GM23248 (cell line): ENCODE measurements around the gene SCG3. TPM values are rescaled to one million over a fixed set of nuclear protein-coding genes. Genes with fewer than 3 reads are reported as not detected.

Experiments used
- DNase-seq: peaks from one replicate; pipeline ENCODE4 v3.0.0-alpha.2; 2015
- H2AFZ ChIP-seq: fragments of 200-600 bp; sonication (generic); 2 replicates; pipeline ENCODE4 v1.6.1; 2016; ENCODE audit warnings: antibody characterized with exemption
- H3F3A ChIP-seq: fragments of 200-600 bp; sonication (generic); 2 replicates; pipeline ENCODE4 v1.6.1; 2016; ENCODE audit warnings: mild to moderate bottlenecking, antibody characterized with exemption, mixed run types; ENCODE audit not compliant: insufficient read depth
- H3K27ac ChIP-seq: fragments of 200-600 bp; sonication (generic); 2 replicates; pipeline ENCODE4 v1.5.1; 2016; ENCODE audit warnings: mild to moderate bottlenecking
- H3K27me3 ChIP-seq: fragments of 200-600 bp; sonication (generic); replicated peaks from 2 replicates; pipeline ENCODE4 v1.6.1; 2016; ENCODE audit warnings: mild to moderate bottlenecking; ENCODE audit not compliant: insufficient read depth
- H3K36me3 ChIP-seq: fragments of 200-600 bp; sonication (generic); 2 replicates; pipeline ENCODE4 v1.6.1; 2016; ENCODE audit warnings: low read depth, mild to moderate bottlenecking
- H3K4me1 ChIP-seq: fragments of 200-600 bp; sonication (generic); 2 replicates; pipeline ENCODE4 v1.6.1; 2016; ENCODE audit warnings: mild to moderate bottlenecking; ENCODE audit not compliant: insufficient read depth
- H3K4me2 ChIP-seq: fragments of 200-600 bp; sonication (generic); one replicate; pipeline ENCODE4 v1.6.1; 2016; ENCODE audit warnings: mild to moderate bottlenecking; ENCODE audit not compliant: unreplicated experiment
- H3K4me3 ChIP-seq: fragments of 200-600 bp; sonication (generic); 2 replicates; pipeline ENCODE4 v1.5.1; 2016; ENCODE audit warnings: mild to moderate bottlenecking
- H3K79me2 ChIP-seq: fragments of 200-600 bp; sonication (generic); 2 replicates; pipeline ENCODE4 v1.6.1; 2016; ENCODE audit warnings: mild to moderate bottlenecking; ENCODE audit not compliant: insufficient read depth
- H3K9ac ChIP-seq: fragments of 200-600 bp; sonication (generic); 2 replicates; pipeline ENCODE4 v1.6.1; 2016; ENCODE audit warnings: mild to moderate bottlenecking
- H3K9me2 ChIP-seq: fragments of 200-600 bp; sonication (generic); 2 replicates; pipeline ENCODE4 v1.6.1; 2016; ENCODE audit warnings: mixed run types, mild to moderate bottlenecking, moderate library complexity; ENCODE audit not compliant: insufficient read depth
- H3K9me3 ChIP-seq: fragments of 200-600 bp; sonication (generic); one replicate; pipeline ENCODE4 v1.6.1; 2017; ENCODE audit warnings: low read depth
- H4K20me1 ChIP-seq: fragments of 200-600 bp; sonication (generic); 2 replicates; pipeline ENCODE4 v1.6.0; 2016; ENCODE audit not compliant: insufficient read depth
- EZH2 ChIP-seq: fragments of 200-600 bp; sonication (generic); IDR thresholded peaks from 2 replicates; pipeline ENCODE4 v1.6.1; 2018; ENCODE audit warnings: antibody characterized with exemption, mild to moderate bottlenecking; ENCODE audit not compliant: insufficient read depth, poor library complexity, severe bottlenecking
- EZH2phosphoT487 ChIP-seq: fragments of 200-600 bp; sonication (generic); IDR thresholded peaks from 2 replicates; pipeline ENCODE4 v1.6.1; 2018; ENCODE audit warnings: antibody characterized with exemption, moderate library complexity, mild to moderate bottlenecking, low read depth; ENCODE audit not compliant: insufficient read depth
- WGBS, 2 experiments: methylation state at CpG; one replicate each; pipeline ENCODE4 v1.1.6; 2015 to 2017; ENCODE audit warnings: low lambda C conversion rate in 2 of 2, low coverage in 1 of 2; ENCODE audit errors: missing lambda C conversion rate in 2 of 2; 5-methylcytosine and 5-hydroxymethylcytosine counted together
- in situ Hi-C: fragments of 300-500 bp; cut with MboI; formaldehyde crosslinking; loops from 2 replicates; pipeline ENCODE4 v1.15.0; 2020
- polyA plus RNA-seq: library from polyadenylated mRNA; unstranded; fragments of >200 nt; fragmentation: Nextera tagmentation; extraction: Ambion mirVana; gene quantifications from 2 replicates; pipeline ENCODE4 v1.2.1, GENCODE V29; 2016
- total RNA-seq: library from RNA; depleted of rRNA; stranded (reverse); fragments of >200 nt; shearing (Covaris generic); gene quantifications from 2 replicates; pipeline ENCODE4 v1.2.3, GENCODE V29; 2014; rRNA removed

Gene SCG3
- total RNA-seq (not detected in 2 replicates), polyA plus RNA-seq (0.20 TPM in 1 of 2 replicates, not detected in the other)

DNA sequence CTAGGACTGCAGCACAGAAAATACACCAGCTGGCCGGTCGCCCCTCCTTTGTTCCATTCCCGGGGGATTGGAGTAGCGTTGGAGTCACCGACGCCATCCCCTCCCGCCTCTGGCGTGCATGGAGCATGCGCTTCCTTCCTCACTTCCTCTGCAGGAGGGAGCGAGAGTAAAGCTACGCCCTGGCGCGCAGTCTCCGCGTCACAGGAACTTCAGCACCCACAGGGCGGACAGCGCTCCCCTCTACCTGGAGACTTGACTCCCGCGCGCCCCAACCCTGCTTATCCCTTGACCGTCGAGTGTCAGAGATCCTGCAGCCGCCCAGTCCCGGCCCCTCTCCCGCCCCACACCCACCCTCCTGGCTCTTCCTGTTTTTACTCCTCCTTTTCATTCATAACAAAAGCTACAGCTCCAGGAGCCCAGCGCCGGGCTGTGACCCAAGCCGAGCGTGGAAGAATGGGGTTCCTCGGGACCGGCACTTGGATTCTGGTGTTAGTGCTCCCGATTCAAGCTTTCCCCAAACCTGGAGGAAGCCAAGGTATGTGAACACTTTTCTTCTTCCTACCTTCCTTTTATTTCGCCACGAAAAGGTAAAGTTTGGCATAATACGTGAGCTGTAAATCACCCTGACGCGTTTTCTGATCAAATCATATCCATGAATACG lies at the start of gene SCG3:
TSS of gene SCG3 (plus strand) at position 201 of the 661 bp plus-strand sequence. CDS start at position 454, 253 bp downstream.
- H3K27ac ChIP-seq, result no peak within 1 kb of the TSS
- no peak within 1 kb of the TSS for H3K9ac ChIP-seq
- H3K36me3 ChIP-seq, result no peaks in the 10 kb centered on the region
- H3K9me3 ChIP-seq, result no peaks in the 10 kb centered on the region
- H3K4me2 ChIP-seq, result no peak within 1 kb of the TSS
- H3K4me1 ChIP-seq, result no peaks in the 10 kb centered on the region
- peaks cover 48% of the 10 kb centered on the region for H3K27me3 ChIP-seq
- in situ Hi-C loops, result no loop called here
- no peak within 1 kb of the TSS for H2AFZ ChIP-seq
- DNase-seq, result peak; percentile 59
- H3K9me2 ChIP-seq, result no peaks in the 10 kb centered on the region
- TF ChIP-seq EZH2 (no peak), EZH2phosphoT487 (no peak)
- no peaks in the 10 kb centered on the region for H4K20me1 ChIP-seq
- H3K79me2 ChIP-seq, result no peaks in the 10 kb centered on the region
- H3K4me3 ChIP-seq, result no peak within 1 kb of the TSS
- H3F3A ChIP-seq, result no peaks in the 10 kb centered on the region
- 12 to 14% methylated on average over 38 of the region's 38 CpGs for WGBS, 2 experiments

DNA sequence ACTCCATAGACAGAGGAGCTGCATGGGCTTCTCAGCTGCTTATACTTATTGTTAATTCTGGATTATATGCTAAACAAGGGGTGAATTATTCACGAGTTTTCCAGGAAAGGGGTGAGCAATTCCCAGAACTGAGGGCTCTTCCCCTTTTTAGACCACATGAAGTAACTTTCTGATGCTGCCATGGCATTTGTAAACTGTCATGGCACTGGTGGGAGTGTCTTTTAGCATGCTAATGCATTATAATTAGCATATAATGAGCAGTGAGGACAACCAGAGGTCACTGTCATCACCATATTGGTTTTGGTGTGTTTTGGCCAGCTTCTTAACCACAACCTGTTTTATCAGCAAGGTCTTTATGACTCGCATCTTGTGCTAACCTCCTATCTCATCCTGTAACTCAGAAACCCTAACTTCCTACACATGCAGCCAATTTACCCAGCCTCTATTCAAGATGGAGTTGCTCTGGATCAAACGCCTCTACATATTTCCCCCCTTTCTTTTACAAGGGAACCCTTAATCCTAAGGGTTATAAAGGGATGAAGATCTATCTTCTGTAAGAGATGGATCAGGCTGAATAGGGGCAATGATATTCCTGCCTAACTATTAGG lies 46.6 kb upstream of the SCG3 start:
- Histone ChIP-seq H3K9ac (no peak overlapping the region), H2AFZ (no peak overlapping the region), H3K4me2 (no peak overlapping the region), H3K4me1 (no peaks in the 10 kb centered on the region), H3K4me3 (no peak overlapping the region), H3K79me2 (no peaks in the 10 kb centered on the region), H3K9me3 (no peaks in the 10 kb centered on the region), H3K27ac (no peak overlapping the region), H3F3A (no peaks in the 10 kb centered on the region), H3K9me2 (no peaks in the 10 kb centered on the region), H3K36me3 (no peaks in the 10 kb centered on the region), H4K20me1 (no peaks in the 10 kb centered on the region), H3K27me3 (peaks cover 8% of the 10 kb centered on the region; the same call in 1 of the 2 replicates)
- 41% methylated on average over 3 of the region's 3 CpGs for WGBS, 2 experiments
- TF ChIP-seq EZH2phosphoT487, result no peak
- DNase-seq, result no peak
- in situ Hi-C loops, result no loop called here

DNA sequence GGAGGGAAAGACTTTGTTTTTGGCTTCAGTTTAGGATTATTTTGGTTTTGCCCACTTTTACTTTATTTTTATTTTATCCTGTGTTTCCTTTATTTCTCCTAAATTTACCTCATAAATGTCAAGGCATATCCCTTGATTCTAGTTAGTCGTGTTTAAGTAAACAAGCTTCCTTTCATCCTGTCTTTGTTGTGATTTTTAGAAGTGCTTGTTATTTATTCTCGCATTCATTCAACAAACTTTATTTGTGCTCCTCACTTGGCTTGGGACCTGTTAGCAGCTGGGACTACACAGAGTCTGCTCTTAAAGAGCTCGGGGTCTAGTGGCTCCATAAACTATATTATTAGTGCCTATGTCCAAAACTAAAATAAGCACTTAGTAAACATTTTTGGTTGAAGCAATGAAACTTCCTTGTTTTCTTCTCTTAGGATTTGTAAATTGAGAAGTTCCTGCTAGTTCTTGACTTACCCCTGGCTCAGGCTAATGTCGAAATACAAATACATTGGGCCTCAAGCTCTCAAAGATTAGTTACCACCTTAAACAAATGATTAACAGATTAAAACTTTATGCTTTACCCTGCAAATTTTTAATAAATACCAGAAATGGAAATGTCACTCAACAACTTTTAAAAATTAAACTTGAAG lies 39.7 kb upstream of the SCG3 start:
- Histone ChIP-seq H4K20me1 (no peaks in the 10 kb centered on the region), H2AFZ (no peak overlapping the region), H3F3A (no peaks in the 10 kb centered on the region; the same call in 1 of the 2 replicates), H3K4me2 (no peak overlapping the region), H3K4me3 (no peak overlapping the region), H3K27me3 (no peaks in the 10 kb centered on the region; the same call in 1 of the 2 replicates), H3K79me2 (no peaks in the 10 kb centered on the region), H3K36me3 (no peaks in the 10 kb centered on the region), H3K9ac (no peak overlapping the region), H3K9me3 (no peaks in the 10 kb centered on the region), H3K4me1 (no peaks in the 10 kb centered on the region), H3K27ac (no peak overlapping the region), H3K9me2 (no peaks in the 10 kb centered on the region)
- in situ Hi-C loops, result no loop called here
- 73 to 77% methylated on average over 4 of the region's 4 CpGs for WGBS, 2 experiments
- TF ChIP-seq EZH2, result no peak
- TF ChIP-seq EZH2phosphoT487, result no peak
- DNase-seq, result no peak

DNA sequence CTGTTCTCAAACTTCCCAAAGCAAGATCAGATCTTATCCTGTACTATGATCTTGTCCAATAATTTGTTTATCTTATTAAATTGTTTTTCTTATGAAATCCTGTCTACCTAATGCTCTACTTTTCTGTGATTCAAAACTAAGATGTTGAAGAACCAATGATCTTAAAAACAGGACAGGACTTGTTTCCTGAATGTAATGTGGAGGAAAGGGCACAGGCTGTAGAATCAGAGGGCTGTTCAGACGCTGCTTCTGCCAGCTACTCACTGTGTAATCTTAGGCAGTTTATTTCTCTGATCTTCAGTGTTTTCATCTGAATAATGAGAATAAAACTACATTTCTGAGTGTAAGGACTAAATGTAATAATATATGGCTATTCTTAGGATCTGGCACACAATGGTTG lies 38.6 kb upstream of the SCG3 start:
- Histone ChIP-seq H3F3A (no peaks in the 10 kb centered on the region; the same call in 1 of the 2 replicates), H4K20me1 (no peaks in the 10 kb centered on the region), H3K9ac (no peak overlapping the region), H3K4me3 (no peak overlapping the region), H3K4me1 (peaks cover 5% of the 10 kb centered on the region; the same call in 1 of the 2 replicates), H3K79me2 (no peaks in the 10 kb centered on the region), H3K27ac (no peak overlapping the region), H2AFZ (no peak overlapping the region), H3K9me2 (no peaks in the 10 kb centered on the region), H3K9me3 (no peaks in the 10 kb centered on the region), H3K27me3 (no peaks in the 10 kb centered on the region), H3K36me3 (no peaks in the 10 kb centered on the region), H3K4me2 (no peak overlapping the region)
- DNase-seq, result no peak
- in situ Hi-C loops, result no loop called here
- no peak for TF ChIP-seq EZH2
- no peak for TF ChIP-seq EZH2phosphoT487
- 49 to 64% methylated on average over 1 of the region's 1 CpG for WGBS, 2 experiments
